ENCODE results near the gene GRM3. TPM values are rescaled to one million over a fixed set of nuclear protein-coding genes. Genes with fewer than 3 reads are reported as not detected.

Gene GRM3
- not detected in 2 replicates for total RNA-seq

GRCh38 chr7:86643561-86644281, at the start of gene GRM3:
GRM3 (plus strand) TSS chr7:86643909; CDS start chr7:86765146, 121,237 bp downstream.

